Measurements from ENCODE around the gene S100A12. TPM values are rescaled to one million over a fixed set of nuclear protein-coding genes. Genes with fewer than 3 reads are reported as not detected.

The S100A12 gene
- total and polyA plus RNA-seq, 9 of the 15 experiments (the other 6 are each of a cell fraction or from before 2014, with no cell fraction given) = not detected

- TF ChIP-seq, protein P1, sequence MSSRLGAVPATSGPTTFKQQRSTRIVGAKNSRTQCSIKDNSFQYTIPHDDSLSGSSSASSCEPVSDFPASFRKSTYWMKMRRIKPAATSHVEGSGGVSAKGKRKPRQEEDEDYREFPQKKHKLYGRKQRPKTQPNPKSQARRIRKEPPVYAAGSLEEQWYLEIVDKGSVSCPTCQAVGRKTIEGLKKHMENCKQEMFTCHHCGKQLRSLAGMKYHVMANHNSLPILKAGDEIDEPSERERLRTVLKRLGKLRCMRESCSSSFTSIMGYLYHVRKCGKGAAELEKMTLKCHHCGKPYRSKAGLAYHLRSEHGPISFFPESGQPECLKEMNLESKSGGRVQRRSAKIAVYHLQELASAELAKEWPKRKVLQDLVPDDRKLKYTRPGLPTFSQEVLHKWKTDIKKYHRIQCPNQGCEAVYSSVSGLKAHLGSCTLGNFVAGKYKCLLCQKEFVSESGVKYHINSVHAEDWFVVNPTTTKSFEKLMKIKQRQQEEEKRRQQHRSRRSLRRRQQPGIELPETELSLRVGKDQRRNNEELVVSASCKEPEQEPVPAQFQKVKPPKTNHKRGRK (tag; IDR thresholded peaks at IDR 0.05) = no peak
- TF ChIP-seq ZNF311 (CRISPR knock-in tag; IDR thresholded peaks at IDR 0.05) (peak; percentile 96), ELF4 (CRISPR knock-in tag; IDR thresholded peaks at IDR 0.05) (peak; percentile 92), IRF9 (tag; IDR thresholded peaks at IDR 0.05) (peak; percentile 58; the same call in 1 of the 2 replicates), BHLHE40 (IDR thresholded peaks at IDR 0.05; ENCODE audit: low read length) (peak; percentile 79), ZNF232 (CRISPR knock-in tag; IDR thresholded peaks at IDR 0.05) (no peak), ZBTB8A (IDR thresholded peaks at IDR 0.05; ENCODE audit: partially characterized antibody) (no peak), SETDB1 (IDR thresholded peaks at IDR 0.05; ENCODE audit: low read length) (no peak), FOXK2 (conservative IDR thresholded peaks at IDR 0.05 in 1 of 2, IDR thresholded peaks at IDR 0.05 in 1 of 2; ENCODE audit: low read depth in 2 of 2) (peak in 1 of 2 experiments; percentile 68; a peak in 2 of 4 replicates), JUN (IDR thresholded peaks at IDR 0.05; ENCODE audit: borderline replicate concordance, low read depth, low read length) (peak; percentile 54; the same call in 1 of the 2 replicates), JUN (CRISPR knock-in tag; IDR thresholded peaks at IDR 0.05; ENCODE audit: borderline replicate concordance) (no peak), ZMIZ1 (IDR thresholded peaks at IDR 0.05; ENCODE audit: low read depth in 2 of 2, low read length in 2 of 2) (peak in 1 of 2 experiments; percentile 98; a peak in 2 of 4 replicates), ATF3 (IDR thresholded peaks at IDR 0.05) (peak; percentile 71; the same call in 1 of the 2 replicates), ATF3 (CRISPR knock-in tag; conservative IDR thresholded peaks at IDR 0.05) (peak; percentile 53; the same call in 1 of the 2 replicates), SMARCA4 (IDR thresholded peaks at IDR 0.05) (peak; percentile 99)
- TF ChIP-seq, protein P2, sequence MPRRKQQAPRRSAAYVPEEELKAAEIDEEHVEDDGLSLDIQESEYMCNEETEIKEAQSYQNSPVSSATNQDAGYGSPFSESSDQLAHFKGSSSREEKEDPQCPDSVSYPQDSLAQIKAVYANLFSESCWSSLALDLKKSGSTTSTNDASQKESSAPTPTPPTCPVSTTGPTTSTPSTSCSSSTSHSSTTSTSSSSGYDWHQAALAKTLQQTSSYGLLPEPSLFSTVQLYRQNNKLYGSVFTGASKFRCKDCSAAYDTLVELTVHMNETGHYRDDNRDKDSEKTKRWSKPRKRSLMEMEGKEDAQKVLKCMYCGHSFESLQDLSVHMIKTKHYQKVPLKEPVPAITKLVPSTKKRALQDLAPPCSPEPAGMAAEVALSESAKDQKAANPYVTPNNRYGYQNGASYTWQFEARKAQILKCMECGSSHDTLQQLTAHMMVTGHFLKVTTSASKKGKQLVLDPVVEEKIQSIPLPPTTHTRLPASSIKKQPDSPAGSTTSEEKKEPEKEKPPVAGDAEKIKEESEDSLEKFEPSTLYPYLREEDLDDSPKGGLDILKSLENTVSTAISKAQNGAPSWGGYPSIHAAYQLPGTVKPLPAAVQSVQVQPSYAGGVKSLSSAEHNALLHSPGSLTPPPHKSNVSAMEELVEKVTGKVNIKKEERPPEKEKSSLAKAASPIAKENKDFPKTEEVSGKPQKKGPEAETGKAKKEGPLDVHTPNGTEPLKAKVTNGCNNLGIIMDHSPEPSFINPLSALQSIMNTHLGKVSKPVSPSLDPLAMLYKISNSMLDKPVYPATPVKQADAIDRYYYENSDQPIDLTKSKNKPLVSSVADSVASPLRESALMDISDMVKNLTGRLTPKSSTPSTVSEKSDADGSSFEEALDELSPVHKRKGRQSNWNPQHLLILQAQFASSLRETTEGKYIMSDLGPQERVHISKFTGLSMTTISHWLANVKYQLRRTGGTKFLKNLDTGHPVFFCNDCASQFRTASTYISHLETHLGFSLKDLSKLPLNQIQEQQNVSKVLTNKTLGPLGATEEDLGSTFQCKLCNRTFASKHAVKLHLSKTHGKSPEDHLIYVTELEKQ (CRISPR knock-in tag; IDR thresholded peaks at IDR 0.05) = 0 out of 2 replicates have a peak, but pooled peaks have one; percentile 34
Measured at GRCh38 chr1:153343811-153344717, 31.4 kb downstream of the S100A12 start (continued).
